GM12864 (cell line): ENCODE measurements around the gene RAB3IP.
"Not testable (repeated sequence)": the region's sequence is repeated elsewhere in the genome, so short reads cannot be mapped to it uniquely, and the experiment has no call there.

Experiments
- DNase-seq: peaks from one replicate; pipeline ENCODE4 v3.0.0-alpha.2; 2011; ENCODE audit warnings: low read depth
- H3K4me3 ChIP-seq: 2 replicates; pipeline ENCODE4 v1.5.1; 2011; ENCODE audit warnings: mild to moderate bottlenecking, low read depth, low read length, control low read depth
- TF ChIP-seq, protein P1 (sequence below): IDR thresholded peaks from 2 replicates; pipeline ENCODE4 v1.5.1; 2011; ENCODE audit warnings: low read depth, mild to moderate bottlenecking, moderate library complexity, low read length, control low read depth, inconsistent platforms; ENCODE audit errors: missing control alignments

RAB3IP gene

DNA sequence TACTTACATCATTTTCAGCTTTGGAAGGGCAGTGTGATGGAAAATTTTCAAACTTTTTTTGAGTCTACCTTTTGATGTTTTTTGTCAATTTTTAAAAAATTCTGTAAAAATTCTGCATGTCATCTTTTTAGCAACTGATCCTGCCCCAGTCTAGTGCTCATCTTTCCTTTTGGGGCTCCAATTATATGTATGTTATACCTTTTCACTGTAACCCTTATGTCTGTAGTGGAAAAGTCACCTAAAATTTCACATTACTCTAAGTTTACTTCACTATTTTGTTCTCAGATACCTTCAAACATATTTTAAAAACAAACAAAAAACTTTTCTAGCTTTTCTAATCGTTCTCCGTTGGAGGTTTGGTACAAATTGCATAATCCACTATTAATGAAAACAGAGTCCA lies 53.9 kb downstream of the RAB3IP start:
- H3K4me3 ChIP-seq = no peak overlapping the region
- DNase-seq = no peak
- TF ChIP-seq, protein P1, sequence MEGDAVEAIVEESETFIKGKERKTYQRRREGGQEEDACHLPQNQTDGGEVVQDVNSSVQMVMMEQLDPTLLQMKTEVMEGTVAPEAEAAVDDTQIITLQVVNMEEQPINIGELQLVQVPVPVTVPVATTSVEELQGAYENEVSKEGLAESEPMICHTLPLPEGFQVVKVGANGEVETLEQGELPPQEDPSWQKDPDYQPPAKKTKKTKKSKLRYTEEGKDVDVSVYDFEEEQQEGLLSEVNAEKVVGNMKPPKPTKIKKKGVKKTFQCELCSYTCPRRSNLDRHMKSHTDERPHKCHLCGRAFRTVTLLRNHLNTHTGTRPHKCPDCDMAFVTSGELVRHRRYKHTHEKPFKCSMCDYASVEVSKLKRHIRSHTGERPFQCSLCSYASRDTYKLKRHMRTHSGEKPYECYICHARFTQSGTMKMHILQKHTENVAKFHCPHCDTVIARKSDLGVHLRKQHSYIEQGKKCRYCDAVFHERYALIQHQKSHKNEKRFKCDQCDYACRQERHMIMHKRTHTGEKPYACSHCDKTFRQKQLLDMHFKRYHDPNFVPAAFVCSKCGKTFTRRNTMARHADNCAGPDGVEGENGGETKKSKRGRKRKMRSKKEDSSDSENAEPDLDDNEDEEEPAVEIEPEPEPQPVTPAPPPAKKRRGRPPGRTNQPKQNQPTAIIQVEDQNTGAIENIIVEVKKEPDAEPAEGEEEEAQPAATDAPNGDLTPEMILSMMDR = no peak

DNA sequence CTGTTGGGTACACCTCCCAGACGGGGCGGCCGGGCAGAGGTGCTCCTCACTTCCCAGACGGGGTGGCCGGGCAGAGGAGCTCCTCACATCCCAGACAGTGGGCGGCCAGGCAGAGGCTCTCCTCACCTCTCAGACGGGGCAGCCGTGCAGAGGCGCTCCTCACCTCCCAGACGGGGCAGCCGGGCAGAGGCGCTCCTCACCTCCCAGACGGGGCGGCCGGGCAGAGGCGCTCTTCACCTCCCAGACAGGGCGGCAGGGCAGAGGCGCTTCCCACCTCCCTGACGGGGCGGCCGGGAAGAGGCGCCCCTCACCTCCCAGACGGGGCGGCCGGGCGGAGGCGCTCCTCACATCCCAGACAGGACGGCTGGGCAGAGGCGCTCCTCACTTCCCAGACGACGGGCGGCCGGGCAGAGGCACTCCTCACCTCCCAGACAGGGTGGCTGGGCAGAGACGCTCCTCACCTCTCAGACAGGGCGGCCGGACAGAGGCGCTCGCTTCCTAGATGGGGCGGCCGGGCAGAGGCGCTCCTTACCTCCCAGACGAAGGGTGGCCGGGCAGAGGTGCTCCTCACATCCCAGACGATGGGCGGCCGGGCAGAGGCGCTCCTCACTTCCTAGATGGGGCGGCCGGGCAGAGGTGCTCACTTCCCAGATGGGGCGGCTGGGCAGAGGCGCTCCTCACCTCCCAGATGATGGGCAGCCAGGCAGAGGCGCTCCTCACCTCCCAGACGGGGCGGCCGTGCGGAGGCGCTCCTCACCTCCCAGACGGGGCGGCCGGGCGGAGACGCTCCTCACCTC lies 68.6 kb downstream of the RAB3IP start:
- DNase-seq, H3K4me3 ChIP-seq: not testable (repeated sequence)

DNA sequence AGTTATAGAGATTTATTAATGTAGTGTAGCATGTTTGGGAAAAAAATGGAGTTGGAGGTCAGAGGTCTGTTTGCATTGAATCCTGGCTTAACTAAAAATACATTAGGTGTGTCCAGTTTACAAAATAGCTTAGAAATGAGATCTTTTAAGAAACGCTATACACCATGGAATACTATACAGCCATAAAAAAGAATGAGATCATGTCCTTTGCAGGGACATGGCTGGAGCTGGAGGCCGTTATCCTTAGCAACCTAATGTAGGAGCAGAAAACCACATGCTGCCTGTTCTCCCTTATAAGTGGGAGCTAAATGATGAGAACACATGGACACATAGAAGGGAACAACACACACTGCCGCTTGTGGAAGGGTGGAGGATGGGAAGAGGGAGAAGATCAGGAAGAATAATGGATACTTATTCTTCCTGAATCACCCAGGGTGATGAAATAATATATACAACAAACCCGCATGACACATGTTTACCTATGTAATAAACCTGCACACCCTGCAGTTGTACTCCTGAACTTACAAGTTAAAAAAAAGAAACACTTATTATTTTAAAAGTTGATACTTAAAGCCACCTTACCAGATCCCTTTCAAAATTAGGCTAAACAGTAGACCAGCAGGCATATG lies 72.3 kb downstream of the RAB3IP start:
- DNase-seq = no peak
- no peak overlapping the region for H3K4me3 ChIP-seq
- TF ChIP-seq, protein P1 = no peak

DNA sequence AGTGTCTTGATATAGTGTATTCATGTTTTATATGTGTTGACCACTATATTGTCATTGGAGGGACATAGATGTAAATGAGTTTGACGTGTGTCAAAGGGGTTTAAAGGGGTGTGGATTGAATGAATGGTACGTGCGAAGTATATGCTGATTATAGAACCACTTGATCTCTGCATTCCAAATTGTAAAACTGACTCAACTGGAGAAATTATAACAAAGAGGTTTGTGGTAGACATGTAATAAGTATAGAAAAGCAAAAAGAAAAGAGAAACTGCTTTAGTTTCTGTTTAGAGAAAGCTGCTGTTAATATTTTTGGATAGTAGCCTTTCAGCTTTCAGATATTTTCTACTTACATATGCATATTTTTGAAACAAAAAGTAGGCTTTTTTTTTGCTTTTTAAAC lies 77.4 kb downstream of the RAB3IP start:
- no peak for DNase-seq
- no peak overlapping the region for H3K4me3 ChIP-seq
- TF ChIP-seq, protein P1 = no peak

DNA sequence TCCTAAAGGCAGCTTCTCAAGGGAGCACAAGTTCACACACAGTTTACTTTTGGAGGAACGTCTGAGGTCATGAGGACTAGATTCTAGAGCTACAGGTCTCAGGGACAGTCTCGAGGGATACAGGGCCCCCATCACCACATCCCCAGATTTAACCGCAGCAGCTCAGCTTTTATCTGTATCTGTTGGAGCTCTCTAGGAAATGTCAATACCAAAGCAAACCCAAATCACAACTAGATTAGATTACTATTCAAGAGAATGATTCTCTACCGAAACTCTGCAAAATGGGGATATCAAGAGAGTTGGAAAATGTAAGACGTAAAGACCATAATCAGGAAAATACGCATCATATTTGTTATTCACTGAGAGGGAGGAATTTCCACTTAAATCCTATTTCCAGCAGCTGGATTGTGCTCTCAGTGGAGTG lies 82.4 kb downstream of the RAB3IP start:
- no peak overlapping the region for H3K4me3 ChIP-seq
- DNase-seq = no peak
- TF ChIP-seq, protein P1 = no peak

DNA sequence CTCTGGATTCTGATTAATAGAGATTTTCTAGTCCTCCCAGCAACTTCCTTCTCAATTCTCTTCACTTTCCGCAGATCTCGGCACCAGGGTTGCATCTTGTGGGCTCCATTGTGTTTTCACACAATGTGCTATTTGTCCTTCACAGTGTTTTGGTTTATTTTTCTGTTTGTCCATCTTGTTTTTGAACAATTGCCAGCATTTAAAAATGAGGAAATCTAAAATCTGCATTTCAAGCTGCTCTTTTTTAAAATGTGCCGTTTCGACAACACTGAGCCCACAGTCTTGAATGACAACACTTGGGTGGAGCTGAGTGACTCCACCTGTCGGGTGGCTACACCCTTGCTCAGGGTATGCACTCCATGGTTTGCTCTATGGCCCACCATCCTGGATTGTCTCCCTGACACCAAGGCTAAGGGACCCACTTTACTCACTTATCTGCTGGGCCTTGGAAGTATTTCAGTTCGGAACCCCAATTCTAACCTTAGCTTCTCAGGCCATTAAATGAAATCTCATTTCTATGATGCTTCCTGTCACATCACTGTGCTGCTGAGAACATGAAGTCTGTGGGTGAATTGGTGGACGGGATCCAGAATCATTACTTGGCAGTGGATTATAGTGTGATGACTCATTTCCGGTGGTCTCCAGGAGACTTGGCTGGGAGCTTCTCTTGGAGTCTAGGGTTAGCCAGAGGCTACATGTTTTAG lies 82.9 kb downstream of the RAB3IP start:
- TF ChIP-seq, protein P1 = no peak
- no peak for DNase-seq
- H3K4me3 ChIP-seq = no peak overlapping the region

DNA sequence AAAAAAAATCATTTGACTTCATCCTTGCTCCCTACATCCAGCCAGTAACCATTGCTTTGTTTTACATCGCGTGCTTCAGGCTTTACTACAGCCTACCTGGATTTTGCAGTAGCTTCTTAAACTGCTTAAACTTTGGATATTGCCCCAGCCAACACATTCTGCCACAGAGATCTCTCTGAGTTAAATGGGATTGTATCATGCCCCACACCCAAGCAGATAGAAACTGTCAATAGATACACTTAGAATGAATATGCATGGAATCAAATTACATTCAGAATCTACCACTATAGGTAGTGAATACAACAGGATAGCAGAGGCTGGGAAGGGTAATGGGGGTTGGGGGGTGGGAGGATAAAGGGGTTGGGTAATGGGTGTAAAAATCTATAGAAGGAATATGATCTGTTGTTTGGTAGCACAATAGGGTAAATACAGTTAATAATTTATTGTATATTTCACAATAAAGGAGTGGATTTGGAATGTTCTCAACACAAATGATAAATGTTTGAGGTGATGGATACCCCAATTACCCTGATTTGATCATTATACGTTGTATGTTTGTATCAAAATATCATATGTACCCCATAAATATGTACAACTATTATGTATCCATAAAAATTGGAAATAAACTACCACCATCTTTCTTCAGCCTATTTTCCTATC lies 83.7 kb downstream of the RAB3IP start:
- TF ChIP-seq, protein P1 = no peak
- no peak overlapping the region for H3K4me3 ChIP-seq
- DNase-seq = no peak
